Measurements from ENCODE around the gene IARS1. TPM values are rescaled to one million over a fixed set of nuclear protein-coding genes. Genes with fewer than 3 reads are reported as not detected.

Gene IARS1
- 10 to 100 TPM in 2 of 4 donors, 1 to 10 TPM in 2; 5.1 to 54.4 (median 28.4) TPM for polyA plus RNA-seq
- long read RNA-seq, donor 1, full-length matches to known transcripts = 1 of 22 reads
- long read RNA-seq, donor 1, partial matches to known transcripts = 21 of 22 reads
- long read RNA-seq, donor 1, other reads (novel, unspliced or antisense) = 0 of 22 reads
- long read RNA-seq, donor 2, full-length matches to known transcripts = 4 of 4 reads
- long read RNA-seq, donor 2, partial matches to known transcripts = 0 of 4 reads
- long read RNA-seq, donor 2, other reads (novel, unspliced or antisense) = 0 of 4 reads
- long read RNA-seq, donor 3 = 0 reads
- long read RNA-seq, donor 4 = 0 reads
- long read RNA-seq, donor 5 = 0 reads
- long read RNA-seq, donor 6 = 0 reads
- long read RNA-seq, donor 7, full-length matches to known transcripts = 3 of 3 reads
- long read RNA-seq, donor 7, partial matches to known transcripts = 0 of 3 reads
- long read RNA-seq, donor 7, other reads (novel, unspliced or antisense) = 0 of 3 reads
- long read RNA-seq, donor 8, full-length matches to known transcripts = 1 of 1 reads
- long read RNA-seq, donor 8, partial matches to known transcripts = 0 of 1 reads
- long read RNA-seq, donor 8, other reads (novel, unspliced or antisense) = 0 of 1 reads
- long read RNA-seq, donor 9 = 0 reads
- long read RNA-seq, donor 10, full-length matches to known transcripts = 3 of 3 reads
- long read RNA-seq, donor 10, partial matches to known transcripts = 0 of 3 reads
- long read RNA-seq, donor 10, other reads (novel, unspliced or antisense) = 0 of 3 reads

- no peak for FAIRE-seq
- Histone ChIP-seq H3K4me1 (ENCODE audit: control insufficient read depth in 3 of 3, insufficient read depth in 2 of 3, low read depth in 1 of 3, low read length in 2 of 3) (peaks cover 0 to 11% (median 6%) of the 10 kb centered on the region in 3 donors), H3K4me3 (ENCODE audit: low read depth in 1 of 3, low read length in 3 of 3) (peak within 1 kb of the TSS; percentile 73 to 83 (median 82)), H3K36me3 (ENCODE audit: control insufficient read depth in 3 of 3, insufficient read depth in 2 of 3, low read depth in 1 of 3, low read length in 3 of 3) (peaks cover 0 to 6% (median 2%) of the 10 kb centered on the region in 3 donors), H3K27me3 (ENCODE audit: control insufficient read depth in 3 of 3, insufficient read depth in 3 of 3, low read length in 3 of 3) (no peaks in the 10 kb centered on the region), H3K27ac (ENCODE audit: low read depth in 1 of 3, low read length in 2 of 3) (peak within 1 kb of the TSS; percentile 72 to 88 (median 78)), H3K9me3 (ENCODE audit: control insufficient read depth in 2 of 2, insufficient read depth in 1 of 2, low read depth in 1 of 2, low read length in 1 of 2) (no peaks in the 10 kb centered on the region)
- 0% methylated on average over 63 of the region's 63 CpGs for WGBS, 3 donors
- DNase-seq = peak; percentile 98 to 100
Measured at GRCh38 chr9:92293452-92294296, at the start of gene IARS1. Gene IARS1, minus strand, starts transcription at chr9:92293697. Its CDS starts 4,278 bp downstream, at chr9:92289419.

GRCh38 chr9:92342825-92343488 is 49.5 kb upstream of the IARS1 start:
- peaks cover 0 to 5% of the 10 kb centered on the region in 2 donors for H3K9me3 ChIP-seq (ENCODE audit: control insufficient read depth in 2 of 2, insufficient read depth in 1 of 2, low read depth in 1 of 2, low read length in 1 of 2)
- H3K4me1 ChIP-seq (ENCODE audit: control insufficient read depth in 3 of 3, insufficient read depth in 2 of 3, low read depth in 1 of 3, low read length in 2 of 3) = no peaks in the 10 kb centered on the region
- 74 to 84% (median 79%) methylated on average over 1 of the region's 1 CpG for WGBS, 3 donors
- no peak overlapping the region for H3K4me3 ChIP-seq (ENCODE audit: low read depth in 1 of 3, low read length in 3 of 3)
- FAIRE-seq = peak; percentile 79
- no peaks in the 10 kb centered on the region for H3K27me3 ChIP-seq (ENCODE audit: control insufficient read depth in 3 of 3, insufficient read depth in 3 of 3, low read length in 3 of 3)
- H3K36me3 ChIP-seq (ENCODE audit: control insufficient read depth in 3 of 3, insufficient read depth in 2 of 3, low read depth in 1 of 3, low read length in 3 of 3) = peaks cover 0 to 5% (median 3%) of the 10 kb centered on the region in 3 donors
- no peak overlapping the region for H3K27ac ChIP-seq (ENCODE audit: low read depth in 1 of 3, low read length in 2 of 3)
- no peak for DNase-seq

- FAIRE-seq (no peak), DNase-seq (no peak)
- peaks cover 2 to 5% (median 3%) of the 10 kb centered on the region in 3 donors for H3K36me3 ChIP-seq (ENCODE audit: control insufficient read depth in 3 of 3, insufficient read depth in 2 of 3, low read depth in 1 of 3, low read length in 3 of 3)
- H3K27ac ChIP-seq (ENCODE audit: low read depth in 1 of 3, low read length in 2 of 3) = no peak overlapping the region
- H3K27me3 ChIP-seq (ENCODE audit: control insufficient read depth in 3 of 3, insufficient read depth in 3 of 3, low read length in 3 of 3) = no peaks in the 10 kb centered on the region
- peaks cover 0 to 5% of the 10 kb centered on the region in 2 donors for H3K9me3 ChIP-seq (ENCODE audit: control insufficient read depth in 2 of 2, insufficient read depth in 1 of 2, low read depth in 1 of 2, low read length in 1 of 2)
- no peak overlapping the region for H3K4me3 ChIP-seq (ENCODE audit: low read depth in 1 of 3, low read length in 3 of 3)
- 98 to 100% (median 100%) methylated on average over 1 of the region's 1 CpG for WGBS, 3 donors
- no peaks in the 10 kb centered on the region for H3K4me1 ChIP-seq (ENCODE audit: control insufficient read depth in 3 of 3, insufficient read depth in 2 of 3, low read depth in 1 of 3, low read length in 2 of 3)
Measured at GRCh38 chr9:92341578-92341977, 48.1 kb upstream of the IARS1 start.

GRCh38 chr9:92333282-92333634 is 39.8 kb upstream of the IARS1 start:
- DNase-seq = no peak
- no peak for FAIRE-seq
- Histone ChIP-seq H3K27ac (ENCODE audit: low read depth in 1 of 3, low read length in 2 of 3) (no peak overlapping the region), H3K9me3 (ENCODE audit: control insufficient read depth in 2 of 2, insufficient read depth in 1 of 2, low read depth in 1 of 2, low read length in 1 of 2) (no peaks in the 10 kb centered on the region), H3K4me3 (ENCODE audit: low read depth in 1 of 3, low read length in 3 of 3) (no peak overlapping the region), H3K36me3 (ENCODE audit: control insufficient read depth in 3 of 3, insufficient read depth in 2 of 3, low read depth in 1 of 3, low read length in 3 of 3) (peaks cover 2 to 3% (median 2%) of the 10 kb centered on the region in 3 donors), H3K4me1 (ENCODE audit: control insufficient read depth in 3 of 3, insufficient read depth in 2 of 3, low read depth in 1 of 3, low read length in 2 of 3) (no peaks in the 10 kb centered on the region), H3K27me3 (ENCODE audit: control insufficient read depth in 3 of 3, insufficient read depth in 3 of 3, low read length in 3 of 3) (no peaks in the 10 kb centered on the region)
- 90 to 98% (median 95%) methylated on average over 2 of the region's 2 CpGs for WGBS, 3 donors

GRCh38 chr9:92332577-92333281 is 39.2 kb upstream of the IARS1 start:
- Histone ChIP-seq H3K9me3 (ENCODE audit: control insufficient read depth in 2 of 2, insufficient read depth in 1 of 2, low read depth in 1 of 2, low read length in 1 of 2) (no peaks in the 10 kb centered on the region), H3K27me3 (ENCODE audit: control insufficient read depth in 3 of 3, insufficient read depth in 3 of 3, low read length in 3 of 3) (no peaks in the 10 kb centered on the region), H3K27ac (ENCODE audit: low read depth in 1 of 3, low read length in 2 of 3) (no peak overlapping the region), H3K36me3 (ENCODE audit: control insufficient read depth in 3 of 3, insufficient read depth in 2 of 3, low read depth in 1 of 3, low read length in 3 of 3) (peaks cover 1 to 3% (median 2%) of the 10 kb centered on the region in 3 donors), H3K4me3 (ENCODE audit: low read depth in 1 of 3, low read length in 3 of 3) (no peak overlapping the region), H3K4me1 (ENCODE audit: control insufficient read depth in 3 of 3, insufficient read depth in 2 of 3, low read depth in 1 of 3, low read length in 2 of 3) (no peaks in the 10 kb centered on the region)
- no peak for DNase-seq
- FAIRE-seq = no peak
- WGBS, 3 donors = 82 to 89% (median 87%) methylated on average over 3 of the region's 3 CpGs

GRCh38 chr9:92328225-92328624 is 34.7 kb upstream of the IARS1 start:
- H3K4me1 ChIP-seq (ENCODE audit: control insufficient read depth in 3 of 3, insufficient read depth in 2 of 3, low read depth in 1 of 3, low read length in 2 of 3) = peaks cover 0 to 8% (median 0%) of the 10 kb centered on the region in 3 donors
- DNase-seq (peak; percentile 10 to 22), FAIRE-seq (no peak)
- 41 to 47% (median 41%) methylated on average over 2 of the region's 2 CpGs for WGBS, 3 donors
- peaks cover 0 to 3% (median 2%) of the 10 kb centered on the region in 3 donors for H3K36me3 ChIP-seq (ENCODE audit: control insufficient read depth in 3 of 3, insufficient read depth in 2 of 3, low read depth in 1 of 3, low read length in 3 of 3)
- H3K4me3 ChIP-seq (ENCODE audit: low read depth in 1 of 3, low read length in 3 of 3) = no peak overlapping the region
- H3K9me3 ChIP-seq (ENCODE audit: control insufficient read depth in 2 of 2, insufficient read depth in 1 of 2, low read depth in 1 of 2, low read length in 1 of 2) = no peaks in the 10 kb centered on the region
- no peaks in the 10 kb centered on the region for H3K27me3 ChIP-seq (ENCODE audit: control insufficient read depth in 3 of 3, insufficient read depth in 3 of 3, low read length in 3 of 3)
- no peak overlapping the region for H3K27ac ChIP-seq (ENCODE audit: low read depth in 1 of 3, low read length in 2 of 3)

- Histone ChIP-seq H3K4me1 (ENCODE audit: control insufficient read depth in 3 of 3, insufficient read depth in 2 of 3, low read depth in 1 of 3, low read length in 2 of 3) (peaks cover 0 to 8% (median 0%) of the 10 kb centered on the region in 3 donors), H3K36me3 (ENCODE audit: control insufficient read depth in 3 of 3, insufficient read depth in 2 of 3, low read depth in 1 of 3, low read length in 3 of 3) (peaks cover under 1 to 2% (median 1%) of the 10 kb centered on the region in 3 donors), H3K9me3 (ENCODE audit: control insufficient read depth in 2 of 2, insufficient read depth in 1 of 2, low read depth in 1 of 2, low read length in 1 of 2) (no peaks in the 10 kb centered on the region), H3K27me3 (ENCODE audit: control insufficient read depth in 3 of 3, insufficient read depth in 3 of 3, low read length in 3 of 3) (no peaks in the 10 kb centered on the region), H3K27ac (ENCODE audit: low read depth in 1 of 3, low read length in 2 of 3) (no peak overlapping the region), H3K4me3 (ENCODE audit: low read depth in 1 of 3, low read length in 3 of 3) (no peak overlapping the region)
- FAIRE-seq = no peak
- DNase-seq = no peak
- 66 to 79% (median 76%) methylated on average over 2 of the region's 2 CpGs for WGBS, 3 donors
Measured at GRCh38 chr9:92327283-92327850, 33.9 kb upstream of the IARS1 start.

Measured in small intestine (tissue), 16 donors.